IMR-90 (cell line): Measurements from ENCODE around the gene SEC31B. TPM values are rescaled to one million over a fixed set of nuclear protein-coding genes. Genes with fewer than 3 reads are reported as not detected.

Experiments
- ATAC-seq: fragments of 200-7000 bp; cut with Tn5 transposase; 2 replicates; pipeline ENCODE4 v1.9.1; 2020; ENCODE audit warnings: low read depth, mild to moderate bottlenecking, moderate library complexity
- BruUV-seq: library from RNA; stranded (reverse); fragments of 400-500 nt; replicated peaks from 2 replicates; lab custom pipeline; 2021; lab: Mats Ljungman, UMichigan
- CTCF ChIA-PET: fragments of 300-600 bp; formaldehyde crosslinking; extraction: SDS; loops from one replicate; lab custom pipeline; 2021; ENCODE audit warnings: antibody characterized with exemption; lab: Yijun Ruan, JAX
- POLR2A ChIA-PET: fragments of 300-600 bp; sonication (Branson Sonifier 250); formaldehyde crosslinking; loops from one replicate; lab custom pipeline; 2022; ENCODE audit warnings: antibody characterized with exemption; ENCODE audit not compliant: unreplicated experiment; lab: Charles Lee
- DNase-seq: peaks from one replicate; pipeline ENCODE4 v3.0.0; 2013
- H2AFZ ChIP-seq: replicated peaks from 2 replicates; pipeline ENCODE3; 2013; ENCODE audit warnings: low read length, mild to moderate bottlenecking; ENCODE audit not compliant: poor library complexity
- H2AK5ac ChIP-seq: 2 replicates; pipeline ENCODE4 v1.6.1; 2013; ENCODE audit warnings: low read depth, low read length, inconsistent platforms
- H2AK9ac ChIP-seq: replicated peaks from 2 replicates; pipeline ENCODE3; 2013; ENCODE audit warnings: mild to moderate bottlenecking, low read depth, low read length, moderate library complexity; ENCODE audit not compliant: poor library complexity
- H2BK120ac ChIP-seq: 2 replicates; pipeline ENCODE4 v1.6.1; 2013; ENCODE audit warnings: low read depth, low read length, inconsistent platforms
- H2BK15ac ChIP-seq: 3 replicates; pipeline ENCODE4 v1.6.1; 2013; ENCODE audit warnings: low read depth, low read length, inconsistent platforms
- H2BK20ac ChIP-seq: 2 replicates; pipeline ENCODE4 v1.6.1; 2013; ENCODE audit warnings: low read depth, mild to moderate bottlenecking, inconsistent platforms, low read length, moderate library complexity
- H2BK5ac ChIP-seq: 2 replicates; pipeline ENCODE4 v1.6.1; 2013; ENCODE audit warnings: mild to moderate bottlenecking, low read depth, low read length, inconsistent platforms; ENCODE audit not compliant: poor library complexity, severe bottlenecking
- H3K14ac ChIP-seq: replicated peaks from 2 replicates; pipeline ENCODE4 v1.6.1; 2013; ENCODE audit warnings: low read depth, low read length, inconsistent platforms
- H3K18ac ChIP-seq: 2 replicates; pipeline ENCODE4 v1.6.1; 2013; ENCODE audit warnings: low read depth, low read length, control low read depth
- H3K23ac ChIP-seq: 2 replicates; pipeline ENCODE4 v1.6.1; 2013; ENCODE audit warnings: low read depth, low read length, inconsistent platforms
- H3K27ac ChIP-seq: 2 replicates; pipeline ENCODE4 v1.5.1; 2013; ENCODE audit warnings: mild to moderate bottlenecking, control low read depth, low read length; ENCODE audit not compliant: insufficient read depth
- H3K27me3 ChIP-seq: 2 replicates; pipeline ENCODE4 v1.6.1; 2013; ENCODE audit warnings: low read length; ENCODE audit not compliant: control insufficient read depth, insufficient read depth
- H3K36me3 ChIP-seq: 2 replicates; pipeline ENCODE4 v1.6.1; 2013; ENCODE audit warnings: low read length, mixed read lengths; ENCODE audit not compliant: control insufficient read depth, insufficient read depth
- H3K4ac ChIP-seq: 2 replicates; pipeline ENCODE4 v1.6.1; 2013; ENCODE audit warnings: low read depth, low read length, inconsistent platforms
- H3K4me1 ChIP-seq: 2 replicates; pipeline ENCODE4 v1.6.1; 2013; ENCODE audit warnings: low read length, mixed read lengths; ENCODE audit not compliant: control insufficient read depth, insufficient read depth
- H3K4me2 ChIP-seq: 2 replicates; pipeline ENCODE4 v1.6.1; 2013; ENCODE audit warnings: low read depth, mild to moderate bottlenecking, control low read depth, low read length, moderate library complexity
- H3K4me3 ChIP-seq: 2 replicates; pipeline ENCODE4 v1.5.1; 2013; ENCODE audit warnings: low read depth, mild to moderate bottlenecking, control low read depth, low read length, moderate library complexity; ENCODE audit not compliant: insufficient read depth
- H3K56ac ChIP-seq: 2 replicates; pipeline ENCODE4 v1.6.1; 2013; ENCODE audit warnings: low read length, inconsistent platforms; ENCODE audit not compliant: insufficient read depth; ENCODE audit errors: extremely low read depth
- H3K79me1 ChIP-seq, 2 experiments: 2 replicates each; pipeline ENCODE4 v1.6.1; 2013; ENCODE audit warnings: low read length in 2 of 2, inconsistent platforms in 1 of 2, low read depth in 1 of 2
- H3K9ac ChIP-seq: 2 replicates; pipeline ENCODE4 v1.6.1; 2013; ENCODE audit warnings: low read depth, low read length, control low read depth
- H3K9me1 ChIP-seq: 2 replicates; pipeline ENCODE4 v1.6.1; 2013; ENCODE audit warnings: low read length, inconsistent platforms; ENCODE audit not compliant: insufficient read depth
- H3K9me3 ChIP-seq: 2 replicates; pipeline ENCODE4 v1.6.1; 2013; ENCODE audit warnings: low read length; ENCODE audit not compliant: control insufficient read depth, insufficient read depth
- H4K20me1 ChIP-seq: 2 replicates; pipeline ENCODE4 v1.6.1; 2013; ENCODE audit warnings: low read length, inconsistent platforms; ENCODE audit not compliant: insufficient read depth
- H4K5ac ChIP-seq: 2 replicates; pipeline ENCODE4 v1.6.1; 2013; ENCODE audit warnings: mild to moderate bottlenecking, low read depth, low read length, control low read depth
- H4K8ac ChIP-seq, 2 experiments: 2 replicates each; pipeline ENCODE4 v1.6.1; 2013; ENCODE audit warnings: low read depth in 2 of 2, low read length in 2 of 2, control low read depth in 1 of 2, inconsistent platforms in 1 of 2
- H4K91ac ChIP-seq: 2 replicates; pipeline ENCODE4 v1.6.1; 2013; ENCODE audit warnings: low read depth, low read length, inconsistent platforms; ENCODE audit not compliant: insufficient read depth
- BHLHE40 ChIP-seq: fragments of 150-350 bp; IDR thresholded peaks from 2 replicates; pipeline ENCODE4 v1.6.1; 2016; ENCODE audit warnings: mild to moderate bottlenecking, low read depth, low read length
- CEBPB ChIP-seq: IDR thresholded peaks from 2 replicates; pipeline ENCODE4 v1.6.1; 2012; ENCODE audit warnings: low read depth, low read length, improper control_type of control experiment
- CHD1 ChIP-seq: IDR thresholded peaks from 2 replicates; pipeline ENCODE4 v1.6.1; 2012; ENCODE audit warnings: low read depth, low read length, improper control_type of control experiment
- FOS ChIP-seq: fragments of 150-350 bp; IDR thresholded peaks from 2 replicates; pipeline ENCODE4 v1.6.1; 2016; ENCODE audit warnings: low read depth, low read length
- MAFK ChIP-seq: IDR thresholded peaks from 2 replicates; pipeline ENCODE4 v1.6.1; 2012; ENCODE audit warnings: low read depth, low read length, improper control_type of control experiment
- MAZ ChIP-seq: IDR thresholded peaks from 2 replicates; pipeline ENCODE4 v1.6.1; 2012; ENCODE audit warnings: low read depth, mild to moderate bottlenecking, low read length, improper control_type of control experiment, moderate library complexity, borderline replicate concordance
- MXI1 ChIP-seq: IDR thresholded peaks from 2 replicates; pipeline ENCODE4 v1.6.1; 2012; ENCODE audit warnings: low read depth, mild to moderate bottlenecking, low read length, moderate library complexity, borderline replicate concordance
- NFE2L2 ChIP-seq: fragments of 150-350 bp; IDR thresholded peaks from 2 replicates; pipeline ENCODE4 v1.6.1; 2016; ENCODE audit warnings: low read depth, mild to moderate bottlenecking, low read length
- POLR2A ChIP-seq: IDR thresholded peaks from 2 replicates; pipeline ENCODE4 v1.6.1; 2012; ENCODE audit warnings: mild to moderate bottlenecking, low read depth, low read length
- RAD21 ChIP-seq: IDR thresholded peaks from 2 replicates; pipeline ENCODE4 v1.6.1; 2012; ENCODE audit warnings: low read length, improper control_type of control experiment
- RCOR1 ChIP-seq: IDR thresholded peaks from 2 replicates; pipeline ENCODE4 v1.6.1; 2012; ENCODE audit warnings: mild to moderate bottlenecking, low read length, improper control_type of control experiment; ENCODE audit not compliant: insufficient replicate concordance
- RFX5 ChIP-seq: IDR thresholded peaks from 2 replicates; pipeline ENCODE4 v1.8.0; 2012; ENCODE audit warnings: low read depth, mild to moderate bottlenecking, low read length, moderate library complexity
- SMC3 ChIP-seq: fragments of 150-350 bp; IDR thresholded peaks from 2 replicates; pipeline ENCODE4 v1.6.1; 2016; ENCODE audit warnings: low read depth, mild to moderate bottlenecking, antibody characterized with exemption, low read length, moderate library complexity
- WGBS, 2 experiments: methylation state at CpG; one replicate each; pipeline versions ENCODE4 v1.1.5 to v1.1.7; 2013; ENCODE audit warnings: missing lambda C conversion rate in 2 of 2; ENCODE audit not compliant: insufficient read length in 1 of 2; ENCODE audit errors: extremely low coverage in 2 of 2; 5-methylcytosine and 5-hydroxymethylcytosine counted together
- dilution Hi-C: fragments of 300-500 bp; cut with HindIII; formaldehyde crosslinking; loops from one replicate; pipeline ENCODE4 v1.14.3; 2018; ENCODE audit warnings: low sequenced_read_pairs; ENCODE audit not compliant: unreplicated experiment
- in situ Hi-C: fragments of 300-500 bp; cut with MboI; formaldehyde crosslinking; loops from 3 replicates; pipeline ENCODE4 v1.14.3; 2019; ENCODE audit warnings: low sequenced_read_pairs, inconsistent platforms, mixed read lengths
- intact Hi-C: fragments of 100-400 bp; cut with micrococcal nuclease; formaldehyde crosslinking; loops from 2 replicates; pipeline ENCODE4 v1.10.0; 2022
- polyA plus RNA-seq, 3 experiments: library from polyadenylated mRNA; depleted of rRNA; stranded (reverse); fragments of >200 nt; gene quantifications; 2 replicates each; pipeline ENCODE4 v1.2.3, GENCODE V29; 2012; ENCODE audit warnings: low replicate concordance in 1 of 3
- total RNA-seq: library from RNA; depleted of rRNA; stranded (reverse); fragments of >200 nt; gene quantifications from 2 replicates; pipeline ENCODE4 v1.2.3, GENCODE V29; 2012
- TF ChIP-seq, protein P1 (sequence below): fragments of 150-350 bp; IDR thresholded peaks from 2 replicates; pipeline ENCODE4 v1.6.1; 2017; ENCODE audit warnings: mild to moderate bottlenecking, antibody characterized with exemption, low read length, low read depth
- TF ChIP-seq, protein P2 (sequence below): conservative IDR thresholded peaks from 2 replicates; pipeline ENCODE4 v1.5.1; 2012; ENCODE audit warnings: mild to moderate bottlenecking, low read depth, low read length, improper control_type of control experiment
- TF ChIP-seq, protein P3 (sequence below): fragments of 150-350 bp; IDR thresholded peaks from 2 replicates; pipeline ENCODE4 v1.6.1; 2016; ENCODE audit warnings: low read depth, mild to moderate bottlenecking, low read length, moderate library complexity, borderline replicate concordance

SEC31B gene
- total and polyA plus RNA-seq, 2 of the 4 experiments (the other 2 are of a cell fraction): 1.3 to 8.1 TPM

DNA sequence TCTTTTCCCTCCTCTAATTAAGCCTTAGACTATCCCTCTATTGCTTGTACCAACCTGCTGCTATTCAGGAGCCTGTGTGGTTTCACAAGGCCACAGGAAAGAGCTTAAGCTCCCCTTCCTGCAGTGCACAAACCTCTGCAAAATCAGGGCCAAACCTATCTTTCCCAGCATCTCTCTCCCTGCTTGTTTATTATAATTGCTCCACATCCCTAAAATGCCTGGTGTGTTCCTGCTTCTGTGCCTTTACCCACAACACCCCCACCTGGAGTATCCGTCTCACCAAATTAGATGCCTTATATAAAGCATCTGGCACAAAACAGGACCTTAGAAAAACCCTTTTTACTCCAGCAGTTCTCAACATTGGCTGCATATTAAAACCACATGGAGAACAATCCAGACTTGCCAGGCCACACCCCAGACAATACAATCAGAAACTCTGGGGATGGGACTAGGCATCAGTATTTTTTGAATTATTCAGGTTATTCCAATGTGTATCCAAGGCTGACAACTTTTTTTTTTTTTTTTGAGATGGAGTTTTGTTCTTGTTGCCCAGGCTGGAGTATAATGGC is 16.7 kb downstream of the SEC31B start:
- Histone ChIP-seq H3K56ac (no peak overlapping the region), H3K4me2 (no peak overlapping the region), H3K36me3 (peaks cover 14% of the 10 kb centered on the region), H2AK5ac (no peak overlapping the region), H3K27ac (no peak overlapping the region), H3K4me3 (no peak overlapping the region), H4K8ac (no peak overlapping the region), H3K27me3 (no peaks in the 10 kb centered on the region), H3K4me1 (peaks cover 1% of the 10 kb centered on the region; the same call in 1 of the 2 replicates), H4K5ac (no peak overlapping the region), H3K79me1 (no peaks in the 10 kb centered on the region), H2AFZ (no peak overlapping the region), H2BK20ac (no peak overlapping the region), H2BK5ac (no peak overlapping the region), H3K18ac (no peak overlapping the region), H3K9me1 (peaks cover 5% of the 10 kb centered on the region; the same call in 1 of the 2 replicates), H4K20me1 (no peaks in the 10 kb centered on the region), H2BK15ac (no peak overlapping the region), H2BK120ac (no peak overlapping the region), H3K9ac (no peak overlapping the region), H3K23ac (no peak overlapping the region), H4K91ac (no peak overlapping the region), H3K9me3 (no peaks in the 10 kb centered on the region), H3K14ac (no peak overlapping the region), H3K4ac (no peak overlapping the region), H2AK9ac (no peak overlapping the region)
- DNase-seq: no peak
- CTCF ChIA-PET: no interaction called here
- no peak for TF ChIP-seq RFX5
- no peak for TF ChIP-seq MXI1
- TF ChIP-seq SMC3: no peak
- TF ChIP-seq RAD21: no peak
- TF ChIP-seq, protein P1, sequence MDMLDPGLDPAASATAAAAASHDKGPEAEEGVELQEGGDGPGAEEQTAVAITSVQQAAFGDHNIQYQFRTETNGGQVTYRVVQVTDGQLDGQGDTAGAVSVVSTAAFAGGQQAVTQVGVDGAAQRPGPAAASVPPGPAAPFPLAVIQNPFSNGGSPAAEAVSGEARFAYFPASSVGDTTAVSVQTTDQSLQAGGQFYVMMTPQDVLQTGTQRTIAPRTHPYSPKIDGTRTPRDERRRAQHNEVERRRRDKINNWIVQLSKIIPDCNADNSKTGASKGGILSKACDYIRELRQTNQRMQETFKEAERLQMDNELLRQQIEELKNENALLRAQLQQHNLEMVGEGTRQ: no peak
- TF ChIP-seq MAZ: no peak
- no peak for TF ChIP-seq RCOR1
- TF ChIP-seq CHD1: no peak
- TF ChIP-seq, protein P2, sequence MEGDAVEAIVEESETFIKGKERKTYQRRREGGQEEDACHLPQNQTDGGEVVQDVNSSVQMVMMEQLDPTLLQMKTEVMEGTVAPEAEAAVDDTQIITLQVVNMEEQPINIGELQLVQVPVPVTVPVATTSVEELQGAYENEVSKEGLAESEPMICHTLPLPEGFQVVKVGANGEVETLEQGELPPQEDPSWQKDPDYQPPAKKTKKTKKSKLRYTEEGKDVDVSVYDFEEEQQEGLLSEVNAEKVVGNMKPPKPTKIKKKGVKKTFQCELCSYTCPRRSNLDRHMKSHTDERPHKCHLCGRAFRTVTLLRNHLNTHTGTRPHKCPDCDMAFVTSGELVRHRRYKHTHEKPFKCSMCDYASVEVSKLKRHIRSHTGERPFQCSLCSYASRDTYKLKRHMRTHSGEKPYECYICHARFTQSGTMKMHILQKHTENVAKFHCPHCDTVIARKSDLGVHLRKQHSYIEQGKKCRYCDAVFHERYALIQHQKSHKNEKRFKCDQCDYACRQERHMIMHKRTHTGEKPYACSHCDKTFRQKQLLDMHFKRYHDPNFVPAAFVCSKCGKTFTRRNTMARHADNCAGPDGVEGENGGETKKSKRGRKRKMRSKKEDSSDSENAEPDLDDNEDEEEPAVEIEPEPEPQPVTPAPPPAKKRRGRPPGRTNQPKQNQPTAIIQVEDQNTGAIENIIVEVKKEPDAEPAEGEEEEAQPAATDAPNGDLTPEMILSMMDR: no peak
- no peak for TF ChIP-seq MAFK
- TF ChIP-seq POLR2A: no peak
- TF ChIP-seq, protein P3, sequence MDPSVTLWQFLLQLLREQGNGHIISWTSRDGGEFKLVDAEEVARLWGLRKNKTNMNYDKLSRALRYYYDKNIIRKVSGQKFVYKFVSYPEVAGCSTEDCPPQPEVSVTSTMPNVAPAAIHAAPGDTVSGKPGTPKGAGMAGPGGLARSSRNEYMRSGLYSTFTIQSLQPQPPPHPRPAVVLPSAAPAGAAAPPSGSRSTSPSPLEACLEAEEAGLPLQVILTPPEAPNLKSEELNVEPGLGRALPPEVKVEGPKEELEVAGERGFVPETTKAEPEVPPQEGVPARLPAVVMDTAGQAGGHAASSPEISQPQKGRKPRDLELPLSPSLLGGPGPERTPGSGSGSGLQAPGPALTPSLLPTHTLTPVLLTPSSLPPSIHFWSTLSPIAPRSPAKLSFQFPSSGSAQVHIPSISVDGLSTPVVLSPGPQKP: no peak
- no peak for TF ChIP-seq BHLHE40
- TF ChIP-seq CEBPB: no peak
- no peak for TF ChIP-seq NFE2L2
- no peak for TF ChIP-seq FOS
- WGBS, 2 experiments: no CpG with 5 or more reads among the region's 1 CpG
- BruUV-seq: no TSS peak
- ATAC-seq: no peak
- dilution Hi-C loops: no loop called here
- POLR2A ChIA-PET: no interaction called here
- intact Hi-C loops: loop anchor here (10.0 kb wide), 1 partner anchor 198 kb away; no protein-coding TSS in a partner anchor
- in situ Hi-C loops: no loop called here
